ENCODE data around the gene TRMT61B.

The TRMT61B gene

DNA sequence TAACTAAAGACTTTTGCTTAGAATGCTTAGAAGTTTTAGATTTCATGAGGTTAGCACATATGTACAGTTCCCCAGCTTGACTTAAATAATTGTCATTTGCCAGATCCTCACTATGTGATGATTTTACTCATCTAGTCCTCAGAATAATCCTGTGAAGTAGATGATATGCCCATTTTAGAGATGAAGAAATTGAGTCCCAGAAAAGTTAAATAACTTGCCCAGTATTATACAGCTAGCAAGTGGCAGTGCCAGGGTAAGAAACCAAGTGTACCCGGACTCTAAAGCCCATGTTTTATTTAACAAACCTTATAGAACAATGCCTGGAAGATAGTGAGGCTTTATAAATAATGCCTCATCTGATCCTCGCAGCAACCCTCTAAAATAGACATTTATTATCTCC, 31.1 kb downstream of the TRMT61B start:
- H3K36me3 ChIP-seq (ENCODE audit: low read depth) = peaks cover 4% of the 10 kb centered on the region
- no peaks in the 10 kb centered on the region for H3K4me1 ChIP-seq (ENCODE audit: insufficient read depth, poor library complexity, severe bottlenecking)
- no peaks in the 10 kb centered on the region for H3K27me3 ChIP-seq (ENCODE audit: insufficient read depth, poor library complexity, severe bottlenecking)
- no peaks in the 10 kb centered on the region for H3K9me3 ChIP-seq (ENCODE audit: severe bottlenecking)
- DNase-seq (ENCODE audit: low spot score) (no peak), ATAC-seq (ENCODE audit: low read depth) (no peak)
- no peak overlapping the region for H3K4me3 ChIP-seq (ENCODE audit: severe bottlenecking)
- TF ChIP-seq, protein P1, sequence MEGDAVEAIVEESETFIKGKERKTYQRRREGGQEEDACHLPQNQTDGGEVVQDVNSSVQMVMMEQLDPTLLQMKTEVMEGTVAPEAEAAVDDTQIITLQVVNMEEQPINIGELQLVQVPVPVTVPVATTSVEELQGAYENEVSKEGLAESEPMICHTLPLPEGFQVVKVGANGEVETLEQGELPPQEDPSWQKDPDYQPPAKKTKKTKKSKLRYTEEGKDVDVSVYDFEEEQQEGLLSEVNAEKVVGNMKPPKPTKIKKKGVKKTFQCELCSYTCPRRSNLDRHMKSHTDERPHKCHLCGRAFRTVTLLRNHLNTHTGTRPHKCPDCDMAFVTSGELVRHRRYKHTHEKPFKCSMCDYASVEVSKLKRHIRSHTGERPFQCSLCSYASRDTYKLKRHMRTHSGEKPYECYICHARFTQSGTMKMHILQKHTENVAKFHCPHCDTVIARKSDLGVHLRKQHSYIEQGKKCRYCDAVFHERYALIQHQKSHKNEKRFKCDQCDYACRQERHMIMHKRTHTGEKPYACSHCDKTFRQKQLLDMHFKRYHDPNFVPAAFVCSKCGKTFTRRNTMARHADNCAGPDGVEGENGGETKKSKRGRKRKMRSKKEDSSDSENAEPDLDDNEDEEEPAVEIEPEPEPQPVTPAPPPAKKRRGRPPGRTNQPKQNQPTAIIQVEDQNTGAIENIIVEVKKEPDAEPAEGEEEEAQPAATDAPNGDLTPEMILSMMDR (IDR thresholded peaks at IDR 0.05; ENCODE audit: poor library complexity, severe bottlenecking) = no peak
- no peak overlapping the region for H3K27ac ChIP-seq (ENCODE audit: poor library complexity, severe bottlenecking)

DNA sequence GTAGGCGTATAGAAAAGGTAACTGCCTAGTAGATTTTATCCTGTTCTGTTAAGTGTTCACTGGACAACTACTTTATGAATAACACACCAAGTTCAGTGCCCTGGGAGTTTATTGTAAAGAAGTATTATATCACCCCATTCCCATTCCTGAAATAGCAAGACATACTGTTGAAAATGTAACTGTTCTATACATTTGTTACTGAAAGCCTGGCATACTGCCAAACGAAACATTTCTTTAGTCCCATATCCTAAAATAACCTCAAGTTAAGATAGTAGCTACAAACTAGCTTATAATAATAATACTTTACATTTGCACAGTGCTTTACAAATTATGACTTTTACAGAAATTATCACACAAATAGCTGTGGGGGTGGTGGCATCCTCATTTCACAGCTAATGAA, 34.3 kb downstream of the TRMT61B start:
- TF ChIP-seq, protein P1 (IDR thresholded peaks at IDR 0.05; ENCODE audit: poor library complexity, severe bottlenecking) = no peak
- no peaks in the 10 kb centered on the region for H3K9me3 ChIP-seq (ENCODE audit: severe bottlenecking)
- no peaks in the 10 kb centered on the region for H3K36me3 ChIP-seq (ENCODE audit: low read depth)
- DNase-seq (ENCODE audit: low spot score) (no peak), ATAC-seq (ENCODE audit: low read depth) (no peak)
- H3K27ac ChIP-seq (ENCODE audit: poor library complexity, severe bottlenecking) = no peak overlapping the region
- no peaks in the 10 kb centered on the region for H3K27me3 ChIP-seq (ENCODE audit: insufficient read depth, poor library complexity, severe bottlenecking)
- H3K4me3 ChIP-seq (ENCODE audit: severe bottlenecking) = no peak overlapping the region
- no peaks in the 10 kb centered on the region for H3K4me1 ChIP-seq (ENCODE audit: insufficient read depth, poor library complexity, severe bottlenecking)

DNA sequence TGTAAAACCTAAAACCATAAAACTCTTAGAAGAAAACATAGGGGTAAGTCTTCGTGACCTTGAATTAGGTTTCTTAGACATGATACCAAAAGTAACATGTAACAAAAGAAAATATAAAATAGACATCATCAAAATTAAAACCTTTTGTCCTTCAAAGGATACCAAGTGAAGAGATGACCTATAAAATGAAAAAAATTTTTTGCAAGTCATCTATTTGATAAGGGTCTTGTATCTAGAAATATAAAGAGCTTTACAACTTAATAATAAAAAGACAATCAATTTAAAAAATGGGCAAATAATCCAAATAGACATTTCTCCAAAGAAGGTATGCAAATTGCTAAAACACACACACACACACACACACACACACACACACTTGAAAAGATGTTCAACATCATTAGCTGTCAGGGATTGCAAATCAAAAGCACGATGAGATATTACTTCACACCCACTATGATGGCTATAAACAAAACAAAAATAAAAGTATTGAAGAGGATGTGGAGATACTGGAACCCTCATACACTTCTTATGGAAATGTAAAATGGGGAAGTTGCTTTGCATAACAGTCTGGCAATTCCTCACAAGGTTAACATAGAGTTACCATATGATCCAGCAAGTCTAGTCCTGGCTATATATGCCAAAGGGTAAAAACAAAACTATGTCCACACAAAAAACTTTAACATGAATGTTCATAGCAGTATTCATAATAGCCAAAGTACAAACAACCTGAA, 36.2 kb downstream of the TRMT61B start:
- Histone ChIP-seq H3K9me3 (ENCODE audit: severe bottlenecking) (no peaks in the 10 kb centered on the region), H3K4me3 (ENCODE audit: severe bottlenecking) (no peak overlapping the region), H3K4me1 (ENCODE audit: insufficient read depth, poor library complexity, severe bottlenecking) (no peaks in the 10 kb centered on the region), H3K36me3 (ENCODE audit: low read depth) (no peaks in the 10 kb centered on the region), H3K27me3 (ENCODE audit: insufficient read depth, poor library complexity, severe bottlenecking) (no peaks in the 10 kb centered on the region), H3K27ac (ENCODE audit: poor library complexity, severe bottlenecking) (no peak overlapping the region)
- ATAC-seq (ENCODE audit: low read depth) = no peak
- no peak for DNase-seq (ENCODE audit: low spot score)
- TF ChIP-seq, protein P1 (IDR thresholded peaks at IDR 0.05; ENCODE audit: poor library complexity, severe bottlenecking) = no peak

DNA sequence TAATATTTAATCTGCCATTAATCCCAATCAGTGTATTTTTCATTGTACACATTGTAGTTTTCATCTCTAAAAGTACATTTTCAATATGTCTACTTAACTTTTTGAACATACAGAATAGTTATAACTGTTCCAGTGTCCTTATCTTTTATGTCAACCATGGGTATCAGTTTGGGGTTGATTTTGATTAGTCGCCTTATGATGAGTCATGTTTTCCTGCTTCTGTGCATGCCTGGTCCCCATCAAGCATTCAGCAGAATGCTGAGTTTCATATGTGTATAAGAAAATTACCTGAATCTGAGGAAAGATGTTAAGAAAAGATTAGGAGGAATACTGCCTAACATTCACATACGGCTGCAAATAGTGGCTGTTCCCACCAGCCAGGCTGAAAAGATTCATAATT, 41.7 kb downstream of the TRMT61B start:
- no peak overlapping the region for H3K4me3 ChIP-seq (ENCODE audit: severe bottlenecking)
- ATAC-seq (ENCODE audit: low read depth) = no peak
- no peaks in the 10 kb centered on the region for H3K9me3 ChIP-seq (ENCODE audit: severe bottlenecking)
- TF ChIP-seq, protein P1 (IDR thresholded peaks at IDR 0.05; ENCODE audit: poor library complexity, severe bottlenecking) = no peak
- H3K36me3 ChIP-seq (ENCODE audit: low read depth) = no peaks in the 10 kb centered on the region
- DNase-seq (ENCODE audit: low spot score) = no peak
- H3K4me1 ChIP-seq (ENCODE audit: insufficient read depth, poor library complexity, severe bottlenecking) = no peaks in the 10 kb centered on the region
- H3K27ac ChIP-seq (ENCODE audit: poor library complexity, severe bottlenecking) = no peak overlapping the region
- no peaks in the 10 kb centered on the region for H3K27me3 ChIP-seq (ENCODE audit: insufficient read depth, poor library complexity, severe bottlenecking)

DNA sequence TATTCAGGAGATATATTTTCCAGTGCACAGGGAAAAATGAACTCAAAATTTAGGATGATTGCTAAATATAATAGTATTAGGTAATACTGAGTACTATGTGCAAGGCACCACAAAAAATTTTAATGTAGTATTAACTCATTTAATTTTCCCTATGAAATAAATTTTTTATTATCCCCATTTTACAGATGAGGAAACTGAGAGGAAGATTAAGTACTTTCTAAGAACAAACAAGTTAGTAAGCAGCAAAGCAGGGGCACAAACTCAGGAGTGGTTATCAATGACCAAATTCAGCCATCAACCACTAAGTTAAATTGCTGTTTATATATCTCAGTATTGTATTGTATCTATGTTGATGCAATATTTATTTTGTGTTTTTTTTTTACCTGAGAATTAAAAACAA, 45.2 kb downstream of the TRMT61B start:
- H3K9me3 ChIP-seq (ENCODE audit: severe bottlenecking) = no peaks in the 10 kb centered on the region
- ATAC-seq (ENCODE audit: low read depth) (no peak), DNase-seq (ENCODE audit: low spot score) (no peak)
- no peaks in the 10 kb centered on the region for H3K27me3 ChIP-seq (ENCODE audit: insufficient read depth, poor library complexity, severe bottlenecking)
- no peaks in the 10 kb centered on the region for H3K4me1 ChIP-seq (ENCODE audit: insufficient read depth, poor library complexity, severe bottlenecking)
- TF ChIP-seq, protein P1 (IDR thresholded peaks at IDR 0.05; ENCODE audit: poor library complexity, severe bottlenecking) = no peak
- no peak overlapping the region for H3K4me3 ChIP-seq (ENCODE audit: severe bottlenecking)
- no peaks in the 10 kb centered on the region for H3K36me3 ChIP-seq (ENCODE audit: low read depth)
- H3K27ac ChIP-seq (ENCODE audit: poor library complexity, severe bottlenecking) = no peak overlapping the region
